HG02759 (cell line): ENCODE data around the gene DOK6.
A peak's percentile ranks its signal among the peaks of the same experiment; 100 is the strongest.

ENCODE experiments used
- ATAC-seq: cut with Tn5 transposase; IDR thresholded peaks from one replicate; pipeline ENCODE4 v1.9.1; 2021; ENCODE audit warnings: mild to moderate bottlenecking, moderate library complexity; ENCODE audit not compliant: unreplicated experiment

DOK6 gene

GRCh38 chr18:69677595-69677994 lies 276.9 kb downstream of the DOK6 start:
- ATAC-seq = no peak

- no peak for ATAC-seq
Measured at GRCh38 chr18:69680123-69680522, 279.4 kb downstream of the DOK6 start.

GRCh38 chr18:69683176-69683575 lies 282.5 kb downstream of the DOK6 start:
- ATAC-seq = no peak

GRCh38 chr18:69684789-69685188 lies 284.1 kb downstream of the DOK6 start:
- no peak for ATAC-seq

GRCh38 chr18:69686861-69687260 lies 286.2 kb downstream of the DOK6 start:
- ATAC-seq = no peak

- no peak for ATAC-seq
Measured at GRCh38 chr18:69689121-69689759, 288.6 kb downstream of the DOK6 start.

GRCh38 chr18:69691008-69691760 lies 290.5 kb downstream of the DOK6 start:
- ATAC-seq = peak; percentile 65

GRCh38 chr18:69697069-69697468 lies 296.4 kb downstream of the DOK6 start:
- no peak for ATAC-seq

GRCh38 chr18:69697689-69698088 lies 297.0 kb downstream of the DOK6 start:
- ATAC-seq = no peak

- no peak for ATAC-seq
Measured at GRCh38 chr18:69701305-69701704, 300.6 kb downstream of the DOK6 start.

- ATAC-seq = no peak
Measured at GRCh38 chr18:69703461-69703860, 302.8 kb downstream of the DOK6 start.

- ATAC-seq = no peak
Measured at GRCh38 chr18:69705987-69706386, 305.3 kb downstream of the DOK6 start.

GRCh38 chr18:69708844-69709243 lies 308.2 kb downstream of the DOK6 start:
- no peak for ATAC-seq

- no peak for ATAC-seq
Measured at GRCh38 chr18:69715191-69715795, 314.6 kb downstream of the DOK6 start.

GRCh38 chr18:69717586-69717985 lies 316.9 kb downstream of the DOK6 start:
- ATAC-seq = no peak

- no peak for ATAC-seq
Measured at GRCh38 chr18:69718912-69719547, 318.3 kb downstream of the DOK6 start.

GRCh38 chr18:69720422-69720821 lies 319.7 kb downstream of the DOK6 start:
- ATAC-seq = no peak

GRCh38 chr18:69723434-69723833 lies 322.7 kb downstream of the DOK6 start:
- ATAC-seq = no peak

- no peak for ATAC-seq
Measured at GRCh38 chr18:69725009-69725408, 324.3 kb downstream of the DOK6 start.

- no peak for ATAC-seq
Measured at GRCh38 chr18:69725855-69726508, 325.3 kb downstream of the DOK6 start.

GRCh38 chr18:69727912-69728572 lies 327.4 kb downstream of the DOK6 start:
- ATAC-seq = no peak
